GM19438 (cell line): ENCODE data around the gene SRBD1.

Experiments
- ATAC-seq: cut with Tn5 transposase; IDR thresholded peaks from one replicate; pipeline ENCODE4 v1.9.1; 2021; ENCODE audit warnings: low read depth; ENCODE audit not compliant: unreplicated experiment

The SRBD1 gene, protein sequence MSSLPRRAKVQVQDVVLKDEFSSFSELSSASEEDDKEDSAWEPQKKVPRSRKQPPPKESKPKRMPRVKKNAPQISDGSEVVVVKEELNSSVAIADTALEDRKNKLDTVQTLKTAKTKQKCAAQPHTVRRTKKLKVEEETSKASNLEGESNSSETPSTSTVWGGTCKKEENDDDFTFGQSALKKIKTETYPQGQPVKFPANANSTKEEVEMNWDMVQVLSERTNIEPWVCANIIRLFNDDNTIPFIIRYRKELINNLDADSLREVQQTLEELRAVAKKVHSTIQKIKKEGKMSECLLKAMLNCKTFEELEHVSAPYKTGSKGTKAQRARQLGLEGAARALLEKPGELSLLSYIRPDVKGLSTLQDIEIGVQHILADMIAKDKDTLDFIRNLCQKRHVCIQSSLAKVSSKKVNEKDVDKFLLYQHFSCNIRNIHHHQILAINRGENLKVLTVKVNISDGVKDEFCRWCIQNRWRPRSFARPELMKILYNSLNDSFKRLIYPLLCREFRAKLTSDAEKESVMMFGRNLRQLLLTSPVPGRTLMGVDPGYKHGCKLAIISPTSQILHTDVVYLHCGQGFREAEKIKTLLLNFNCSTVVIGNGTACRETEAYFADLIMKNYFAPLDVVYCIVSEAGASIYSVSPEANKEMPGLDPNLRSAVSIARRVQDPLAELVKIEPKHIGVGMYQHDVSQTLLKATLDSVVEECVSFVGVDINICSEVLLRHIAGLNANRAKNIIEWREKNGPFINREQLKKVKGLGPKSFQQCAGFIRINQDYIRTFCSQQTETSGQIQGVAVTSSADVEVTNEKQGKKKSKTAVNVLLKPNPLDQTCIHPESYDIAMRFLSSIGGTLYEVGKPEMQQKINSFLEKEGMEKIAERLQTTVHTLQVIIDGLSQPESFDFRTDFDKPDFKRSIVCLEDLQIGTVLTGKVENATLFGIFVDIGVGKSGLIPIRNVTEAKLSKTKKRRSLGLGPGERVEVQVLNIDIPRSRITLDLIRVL

DNA sequence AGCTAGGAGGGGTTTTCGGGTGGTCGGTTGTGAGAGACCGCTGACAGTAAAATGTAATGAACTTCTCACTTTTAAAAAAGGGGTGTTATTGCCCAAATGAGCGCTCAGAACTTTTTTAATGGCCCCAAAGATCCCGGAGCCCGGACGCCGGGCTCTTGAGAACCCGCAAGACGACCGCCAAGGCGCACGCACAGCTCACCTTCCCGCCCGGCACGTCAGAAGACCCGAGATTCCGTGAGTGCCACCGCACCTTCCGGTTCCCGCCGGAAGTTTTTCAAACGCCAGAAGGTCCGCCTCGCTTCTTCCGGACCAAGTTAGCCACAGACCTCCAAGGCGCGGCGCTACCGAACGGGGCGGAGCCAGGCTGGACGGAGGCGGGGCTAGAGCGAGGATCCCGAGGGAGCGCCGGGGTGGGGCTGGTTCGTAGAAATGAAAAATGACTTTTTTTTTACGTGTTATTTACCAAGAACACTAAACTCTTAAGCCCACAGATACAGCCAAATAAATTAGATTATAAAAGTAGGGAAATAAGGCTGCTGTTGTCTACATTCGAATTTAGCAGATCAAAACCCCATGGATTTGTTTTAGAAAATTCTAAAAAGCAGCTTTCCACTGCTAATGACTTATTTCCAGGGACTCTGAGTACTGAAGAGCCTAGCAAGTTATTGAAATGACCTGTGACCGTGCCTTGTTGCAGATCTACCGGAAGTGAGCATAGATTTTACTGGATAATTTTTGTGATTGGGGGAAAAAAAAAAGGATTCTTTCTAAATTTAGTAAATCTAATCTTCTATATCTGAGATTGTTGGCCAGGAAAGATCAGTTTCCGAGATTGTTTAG, at the start of gene SRBD1:
Gene SRBD1 (minus strand): TSS at position 248 of the 840 bp plus-strand sequence. CDS start 5,826 bp downstream, outside the sequence.
- peak; percentile 89 for ATAC-seq

DNA sequence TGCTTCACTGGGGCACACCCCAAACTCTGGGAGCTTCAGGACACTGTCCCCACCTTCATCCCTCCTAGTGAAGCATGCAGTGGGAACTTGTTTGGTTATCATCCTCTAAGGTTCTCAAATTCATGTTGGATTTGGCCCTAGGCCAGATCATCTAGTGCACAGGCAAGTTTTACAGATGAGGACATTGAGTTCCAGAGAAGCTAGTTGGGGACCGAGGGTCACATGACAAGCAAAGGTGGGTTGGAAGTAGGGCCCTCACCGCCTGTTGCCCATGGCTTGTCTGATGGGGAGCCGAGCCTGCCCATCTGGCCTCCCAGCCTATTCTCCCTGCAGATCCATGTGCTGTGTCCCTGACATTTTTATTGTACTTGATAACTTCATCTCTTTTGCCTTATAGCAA, 43.2 kb upstream of the SRBD1 start:
- ATAC-seq: no peak

DNA sequence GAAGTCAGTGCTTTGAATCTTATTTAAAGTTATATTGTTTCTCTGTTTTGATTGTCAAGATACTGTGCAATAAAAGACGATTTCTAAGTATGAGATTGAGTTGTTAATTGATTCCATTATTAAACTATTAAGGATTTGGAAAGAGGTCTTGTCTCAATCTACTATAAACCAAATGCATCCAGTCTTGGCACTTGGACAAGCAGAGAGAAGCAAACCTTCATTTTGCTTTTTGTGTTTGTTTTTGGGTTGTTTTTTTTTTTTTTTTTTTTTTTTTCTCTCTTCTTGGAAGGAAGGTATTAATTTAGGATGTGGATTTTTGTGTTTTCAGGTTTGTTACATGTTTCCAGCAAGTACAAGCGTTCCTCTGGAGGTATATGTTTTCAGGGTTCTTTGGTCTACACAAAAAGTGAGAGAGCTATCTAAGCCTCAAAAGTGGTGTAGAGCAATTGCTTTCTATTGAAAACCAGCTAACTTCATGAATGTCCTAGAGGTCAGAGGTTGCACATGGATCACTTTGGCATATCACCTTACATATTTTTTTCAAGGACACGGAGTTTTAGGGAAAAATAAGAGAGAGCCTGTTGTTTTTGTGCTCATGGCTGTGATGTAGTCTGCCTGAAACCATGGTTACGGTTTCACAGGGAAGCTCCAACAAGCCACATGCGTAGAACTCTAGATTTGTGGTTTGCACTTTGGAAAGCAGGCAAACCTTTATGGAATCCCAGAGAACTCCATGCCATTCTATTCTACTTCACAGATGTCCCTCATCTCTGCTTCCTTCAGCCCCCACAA, 42.3 kb upstream of the SRBD1 start:
- no peak for ATAC-seq

GRCh38 chr2:45652090-45653031, 41.3 kb upstream of the SRBD1 start:
- ATAC-seq: no peak

DNA sequence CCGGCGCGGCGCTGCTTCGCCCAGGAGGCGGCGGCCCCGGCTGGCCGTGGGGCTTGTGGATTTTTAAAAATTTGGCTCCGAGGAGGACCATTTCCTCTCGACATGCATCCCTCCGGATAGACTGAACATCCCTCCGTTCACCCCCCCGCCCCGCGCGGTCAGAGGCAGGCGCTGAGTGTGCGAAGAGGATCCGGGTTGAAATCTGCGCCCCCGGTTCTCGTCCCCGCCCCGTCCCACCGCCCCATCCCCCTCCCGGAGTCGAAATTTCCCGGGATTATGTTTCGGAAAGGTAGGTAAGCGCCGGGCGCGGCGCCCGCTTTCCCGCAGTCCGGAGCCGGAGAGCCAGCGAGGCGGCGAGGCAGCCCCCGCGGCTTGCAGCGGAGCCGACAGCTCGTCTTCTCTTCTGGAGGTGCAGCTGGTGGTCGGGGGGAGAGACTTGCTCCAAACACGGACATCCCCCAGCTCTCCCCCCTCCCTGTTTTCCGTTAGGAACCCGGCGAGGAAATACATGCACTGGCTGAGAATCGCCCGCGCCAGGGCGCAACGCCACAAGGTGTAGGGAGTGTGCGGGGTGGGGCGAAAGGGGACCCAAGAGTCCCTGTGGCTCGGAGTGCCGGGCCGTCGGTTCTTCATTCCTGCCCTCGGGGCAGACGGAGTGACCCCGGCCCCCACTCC, 40.5 kb upstream of the SRBD1 start, which contains the start of gene PRKCE:
Gene PRKCE (plus strand): TSS at position 261 of the 675 bp plus-strand sequence.
- ATAC-seq: no peak

- peak; percentile 62 for ATAC-seq
Observed at GRCh38 chr2:45650851-45651414, 39.9 kb upstream of the SRBD1 start.

DNA sequence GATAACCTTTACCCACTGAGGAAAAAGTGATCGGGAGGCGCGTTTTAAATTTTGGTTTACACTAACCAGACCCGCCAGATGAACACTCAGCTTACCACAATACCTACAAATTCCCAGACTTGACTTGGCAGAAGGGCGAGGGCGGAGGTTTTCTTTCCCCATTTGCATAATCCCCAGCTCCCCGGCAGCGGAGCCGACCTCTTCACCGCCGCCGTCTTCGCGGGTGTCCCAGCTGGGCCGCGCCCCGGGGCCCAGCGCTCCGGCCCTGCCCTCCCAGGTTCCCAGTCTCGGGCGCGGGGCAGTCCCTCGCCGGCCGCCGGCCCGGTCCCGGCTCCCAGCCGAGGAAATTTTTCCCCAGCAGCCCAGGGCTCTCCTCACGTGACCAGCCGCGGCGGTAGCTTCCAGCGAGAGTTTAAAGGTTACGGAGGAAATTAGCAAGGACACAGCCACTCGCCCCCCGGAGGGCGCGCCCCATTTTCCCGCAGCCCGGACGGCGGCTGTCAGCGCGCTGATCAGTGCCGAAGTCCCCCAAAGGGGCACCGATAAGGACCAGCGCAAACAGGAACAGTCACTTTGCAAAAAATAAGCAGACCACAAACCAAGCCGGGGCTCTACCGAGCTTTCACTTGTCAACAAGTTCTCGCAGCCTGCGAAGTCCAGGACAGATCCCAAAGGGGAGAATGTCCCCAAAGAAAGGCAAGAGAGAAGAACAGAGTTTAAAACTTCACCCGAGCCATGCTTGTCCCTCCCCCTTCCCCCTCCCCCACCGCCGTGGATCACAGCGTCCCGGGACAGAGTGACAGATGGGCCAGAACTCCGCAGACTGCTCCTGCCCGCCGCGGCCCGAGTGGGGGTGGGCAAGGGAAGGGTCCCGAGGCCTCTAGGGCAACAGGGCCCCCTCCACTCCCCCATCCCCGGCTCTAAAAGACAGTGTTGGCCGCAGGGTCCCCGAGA, 39.1 kb upstream of the SRBD1 start:
- peak; percentile 33 for ATAC-seq

DNA sequence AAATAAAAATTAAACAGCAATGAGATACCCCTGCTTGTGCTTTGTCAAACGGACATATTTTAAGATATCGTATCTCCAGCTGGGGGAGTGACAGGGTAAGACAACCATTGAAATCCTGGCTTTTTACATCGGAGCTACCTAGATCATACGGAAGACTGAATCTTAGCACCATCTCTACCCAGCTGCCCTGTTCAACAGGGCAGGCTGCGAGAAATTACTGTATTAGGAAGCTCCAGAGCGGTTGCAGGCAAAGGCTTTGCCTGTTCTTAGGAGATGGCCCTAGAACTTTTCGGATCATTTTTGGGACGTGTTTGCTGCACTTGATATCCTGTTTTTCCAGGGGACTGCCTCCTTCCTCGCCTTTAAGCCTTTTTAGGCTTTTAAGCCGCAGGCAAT, 38.4 kb upstream of the SRBD1 start:
- ATAC-seq: no peak

GRCh38 chr2:45648636-45649035, 37.6 kb upstream of the SRBD1 start:
- no peak for ATAC-seq

GRCh38 chr2:45647986-45648520, 37.0 kb upstream of the SRBD1 start:
- no peak for ATAC-seq

DNA sequence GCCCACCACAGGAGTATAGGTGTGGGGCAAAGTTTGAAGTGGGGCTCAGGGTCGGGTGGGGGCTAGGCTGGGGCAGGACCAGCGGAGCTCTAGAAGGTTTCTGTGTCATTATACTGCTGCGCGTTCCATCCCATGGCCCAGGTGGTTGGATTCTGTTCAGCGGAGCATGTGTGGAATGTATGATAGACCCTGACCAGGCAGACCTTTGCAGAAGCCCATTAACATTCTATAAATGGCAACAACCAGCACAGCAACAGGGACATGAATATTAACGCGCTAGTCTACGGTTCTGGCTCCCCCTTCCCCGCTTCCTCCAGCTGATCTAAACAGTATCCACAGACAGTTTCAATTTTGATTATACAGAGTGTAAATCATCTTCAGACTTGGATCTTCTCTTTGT, 36.3 kb upstream of the SRBD1 start:
- no peak for ATAC-seq

- ATAC-seq: no peak
Observed at GRCh38 chr2:45646289-45646688, 35.2 kb upstream of the SRBD1 start.

DNA sequence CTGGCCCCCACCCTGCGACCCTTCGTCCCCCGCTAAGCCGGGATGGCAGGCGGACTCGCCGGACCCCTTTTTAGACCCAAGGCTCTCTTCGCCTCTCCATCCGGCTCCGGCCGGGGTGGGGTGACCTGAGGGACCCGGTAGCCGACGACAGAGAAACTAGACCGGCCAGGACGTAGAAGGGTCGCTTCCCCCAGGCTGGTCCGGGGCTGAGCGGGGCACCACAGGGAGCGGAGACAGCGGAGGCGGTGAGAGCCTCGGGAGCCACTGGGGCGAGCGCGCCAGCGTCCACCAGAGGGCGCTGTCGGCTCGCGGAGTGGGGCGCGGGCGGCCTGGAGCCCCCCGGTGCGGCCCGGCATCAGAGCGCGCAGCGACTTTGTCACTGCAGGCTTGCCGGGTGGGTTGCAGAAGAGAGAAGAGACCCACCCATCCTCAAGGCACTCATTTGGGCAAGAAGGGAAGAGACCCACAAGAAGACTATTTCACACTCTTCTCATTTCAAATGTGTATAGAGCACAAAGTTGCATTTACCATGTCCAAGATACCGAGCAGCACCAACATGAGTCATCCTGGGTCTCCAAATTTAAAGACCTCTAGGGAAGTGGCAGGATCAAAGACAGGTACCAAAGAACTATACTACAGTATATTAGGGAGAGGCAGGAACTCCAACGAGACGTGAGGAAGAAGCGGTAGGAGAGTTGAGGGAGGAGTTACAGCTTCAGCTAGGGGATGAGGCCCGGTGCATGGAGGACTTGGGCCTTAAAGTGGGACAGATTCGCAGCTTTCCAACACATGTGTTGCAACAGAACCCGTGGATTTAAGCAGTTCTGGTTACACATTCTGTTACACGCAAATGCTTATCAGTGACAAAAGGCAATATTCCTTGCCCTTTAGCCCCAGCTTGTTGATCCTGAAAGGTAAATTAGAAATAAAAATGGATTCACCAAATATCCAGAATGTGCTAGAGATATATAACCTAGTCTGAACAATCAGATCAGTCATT, 32.8 kb upstream of the SRBD1 start:
- peak; percentile 73 for ATAC-seq

GRCh38 chr2:45643095-45643494, 32.0 kb upstream of the SRBD1 start:
- ATAC-seq: no peak

DNA sequence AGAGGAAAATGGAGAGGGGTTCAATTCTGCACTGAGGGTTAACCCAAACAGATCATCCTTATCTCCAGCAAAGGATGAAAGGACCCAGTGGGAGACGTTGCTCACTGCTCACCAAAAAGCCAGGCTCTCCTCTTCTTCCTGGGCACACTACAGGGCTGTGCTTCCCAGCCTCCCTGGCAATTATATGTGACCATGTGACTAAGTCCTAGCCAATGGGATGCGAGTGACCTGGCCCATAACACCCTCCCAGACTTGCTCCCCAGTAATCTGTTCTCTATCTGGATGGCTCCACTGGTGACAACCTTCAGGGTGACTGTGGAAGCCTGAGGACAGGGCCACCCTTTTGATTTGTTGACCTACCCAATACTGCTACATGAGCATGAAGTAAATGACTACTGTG, 29.5 kb upstream of the SRBD1 start:
- ATAC-seq: no peak
